SU-DHL-6 (cell line): ENCODE data around the gene NOS1.

Source experiments
- H2AFZ ChIP-seq: fragments of 200-600 bp; sonication (generic); 2 replicates; pipeline ENCODE4 v1.6.1; 2014; ENCODE audit warnings: low read depth, mild to moderate bottlenecking, moderate library complexity, mixed read lengths, antibody characterized with exemption, low read length; ENCODE audit not compliant: severe bottlenecking
- H3F3A ChIP-seq: fragments of 200-600 bp; shearing (Covaris generic); 2 replicates; pipeline ENCODE4 v1.6.0; 2016; ENCODE audit warnings: antibody characterized with exemption, mild to moderate bottlenecking; ENCODE audit not compliant: insufficient read depth
- H3K27ac ChIP-seq: fragments of 200-600 bp; sonication (generic); 2 replicates; pipeline ENCODE4 v1.5.1; 2016; ENCODE audit warnings: low read depth, mild to moderate bottlenecking, low read length, moderate library complexity, mixed read lengths
- H3K27me3 ChIP-seq: fragments of 200-600 bp; sonication (generic), shearing (Covaris generic); 2 replicates; pipeline ENCODE4 v1.6.0; 2014; ENCODE audit warnings: mild to moderate bottlenecking, low read length
- H3K36me3 ChIP-seq: fragments of 200-600 bp; sonication (generic); 2 replicates; pipeline ENCODE4 v1.6.1; 2014; ENCODE audit warnings: mild to moderate bottlenecking, low read length, mixed read lengths
- H3K4me2 ChIP-seq: fragments of 300-600, 200-600 bp; shearing (Covaris generic), sonication (generic); 2 replicates; pipeline ENCODE4 v1.6.0; 2014; ENCODE audit warnings: low read length, low read depth, mild to moderate bottlenecking; ENCODE audit not compliant: poor library complexity, severe bottlenecking
- H3K4me3 ChIP-seq: fragments of 200-600 bp; sonication (generic); 2 replicates; pipeline ENCODE4 v1.5.1; 2014; ENCODE audit warnings: antibody characterized with exemption, low read length, mild to moderate bottlenecking, mixed read lengths; ENCODE audit not compliant: insufficient read depth, poor library complexity, severe bottlenecking
- H3K79me2 ChIP-seq: fragments of 200-600 bp; sonication (generic); 2 replicates; pipeline ENCODE4 v1.6.1; 2014; ENCODE audit warnings: mild to moderate bottlenecking, low read length, moderate library complexity; ENCODE audit not compliant: insufficient read depth
- H3K9ac ChIP-seq: fragments of 200-600 bp; sonication (generic); 2 replicates; pipeline ENCODE4 v1.7.0; 2014; ENCODE audit warnings: mild to moderate bottlenecking, low read length
- H3K9me2 ChIP-seq: fragments of 200-600 bp; sonication (generic); replicated peaks from 2 replicates; pipeline ENCODE4 v1.6.1; 2014; ENCODE audit warnings: low read length; ENCODE audit not compliant: insufficient read depth
- H3K9me3 ChIP-seq: fragments of 200-600 bp; sonication (generic); 2 replicates; pipeline ENCODE4 v1.6.1; 2014; ENCODE audit warnings: low read length, mixed read lengths; ENCODE audit not compliant: insufficient read depth
- H4K20me1 ChIP-seq: fragments of 200-600 bp; sonication (generic); 2 replicates; pipeline ENCODE4 v1.6.1; 2014; ENCODE audit warnings: low read depth, mild to moderate bottlenecking, antibody characterized with exemption, low read length, moderate library complexity, mixed read lengths
- CTCF ChIP-seq: fragments of 200-600 bp; sonication (generic); IDR thresholded peaks from one replicate; pipeline ENCODE4 v1.5.1; 2017; ENCODE audit warnings: antibody characterized with exemption, mild to moderate bottlenecking, low read length, moderate library complexity; ENCODE audit not compliant: insufficient read depth, poor library complexity, severe bottlenecking
- EZH2phosphoT487 ChIP-seq: fragments of 200-600 bp; sonication (generic), shearing (Covaris generic); conservative IDR thresholded peaks from 2 replicates; pipeline ENCODE4 v1.6.1; 2018; ENCODE audit warnings: mild to moderate bottlenecking, antibody characterized with exemption, low read length, moderate library complexity, mixed read lengths

The NOS1 gene

GRCh38 chr12:117161460-117162166 lies 199.8 kb downstream of the NOS1 start:
- H3K27ac ChIP-seq = no peak overlapping the region
- no peaks in the 10 kb centered on the region for H4K20me1 ChIP-seq
- no peak overlapping the region for H3K4me3 ChIP-seq
- no peaks in the 10 kb centered on the region for H3K9me2 ChIP-seq
- no peaks in the 10 kb centered on the region for H3F3A ChIP-seq
- TF ChIP-seq CTCF = no peak
- TF ChIP-seq EZH2phosphoT487 = no peak
- no peak overlapping the region for H3K4me2 ChIP-seq
- no peaks in the 10 kb centered on the region for H3K79me2 ChIP-seq
- no peaks in the 10 kb centered on the region for H3K9me3 ChIP-seq
- no peak overlapping the region for H2AFZ ChIP-seq
- H3K9ac ChIP-seq = no peak overlapping the region
- H3K36me3 ChIP-seq = peaks cover 17% of the 10 kb centered on the region; the same call in 1 of the 2 replicates
- no peaks in the 10 kb centered on the region for H3K27me3 ChIP-seq

- H3K9me2 ChIP-seq = no peaks in the 10 kb centered on the region
- H3F3A ChIP-seq = no peaks in the 10 kb centered on the region
- H3K4me3 ChIP-seq = no peak overlapping the region
- H2AFZ ChIP-seq = no peak overlapping the region
- H3K36me3 ChIP-seq = peaks cover 7% of the 10 kb centered on the region
- H3K9ac ChIP-seq = no peak overlapping the region
- H3K27me3 ChIP-seq = no peaks in the 10 kb centered on the region
- H4K20me1 ChIP-seq = no peaks in the 10 kb centered on the region
- no peak overlapping the region for H3K4me2 ChIP-seq
- no peak for TF ChIP-seq CTCF
- no peak for TF ChIP-seq EZH2phosphoT487
- H3K27ac ChIP-seq = no peak overlapping the region
- no peaks in the 10 kb centered on the region for H3K9me3 ChIP-seq
- no peaks in the 10 kb centered on the region for H3K79me2 ChIP-seq
Observed at GRCh38 chr12:117159674-117160073, 201.8 kb downstream of the NOS1 start.

- Histone ChIP-seq H3K79me2 (no peaks in the 10 kb centered on the region), H3K36me3 (peaks cover 10% of the 10 kb centered on the region), H3F3A (no peaks in the 10 kb centered on the region), H2AFZ (no peak overlapping the region), H3K27me3 (no peaks in the 10 kb centered on the region), H3K27ac (no peak overlapping the region), H3K9me2 (no peaks in the 10 kb centered on the region), H3K4me2 (no peak overlapping the region), H3K9me3 (no peaks in the 10 kb centered on the region), H3K9ac (no peak overlapping the region), H3K4me3 (no peak overlapping the region), H4K20me1 (no peaks in the 10 kb centered on the region)
- no peak for TF ChIP-seq CTCF
- TF ChIP-seq EZH2phosphoT487 = no peak
Observed at GRCh38 chr12:117158911-117159553, 202.4 kb downstream of the NOS1 start.
